Measurements from ENCODE around the gene BFSP2. TPM values are rescaled to one million over a fixed set of nuclear protein-coding genes. Genes with fewer than 3 reads are reported as not detected.
A peak's percentile ranks its signal among the peaks of the same experiment; 100 is the strongest.

BFSP2 gene
- total RNA-seq, 1 experiment from 2014 or later, result not detected

DNA sequence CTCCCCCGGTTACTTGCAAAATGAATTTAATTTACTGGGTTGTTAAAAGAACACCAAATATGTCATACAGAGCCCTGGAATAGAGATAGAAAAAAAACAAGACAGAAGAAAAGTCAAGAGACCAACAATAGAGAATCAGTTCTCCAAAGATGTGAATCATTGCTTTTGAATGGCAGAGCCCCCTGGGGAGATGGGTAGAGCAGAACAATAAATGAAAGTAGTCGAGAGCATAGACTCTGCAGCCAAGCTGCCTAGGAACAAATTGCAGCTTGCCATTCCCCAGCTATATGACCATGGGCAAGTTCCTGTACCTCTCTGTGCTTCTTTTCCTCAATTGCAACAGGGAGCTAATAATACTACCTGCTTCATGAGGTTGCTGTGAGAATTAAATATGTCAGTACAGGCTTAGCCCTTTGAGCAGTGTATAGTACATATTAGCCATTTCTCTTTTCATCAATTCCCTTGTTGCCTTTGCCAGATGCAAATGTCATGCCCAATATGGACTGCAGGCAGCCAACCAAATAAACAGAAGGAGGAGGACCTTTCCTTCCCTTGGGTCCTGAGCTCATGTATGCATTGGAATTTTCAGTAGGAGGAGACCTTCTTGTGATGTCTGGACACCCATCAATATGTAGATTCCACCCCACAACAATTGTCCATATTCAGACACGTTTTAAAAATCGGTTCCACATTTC lies 25.0 kb upstream of the BFSP2 start:
- no peak overlapping the region for H3K27ac ChIP-seq
- H3K36me3 ChIP-seq, result no peaks in the 10 kb centered on the region
- no peak for DNase-seq (ENCODE audit: low read depth in 1 of 2, low spot score in 2 of 2)
- no peaks in the 10 kb centered on the region for H3K27me3 ChIP-seq (replicated peaks)
- H3K9me3 ChIP-seq (replicated peaks), result no peaks in the 10 kb centered on the region
- H3K4me1 ChIP-seq (replicated peaks), result peaks cover 4% of the 10 kb centered on the region
- no peak overlapping the region for H3K4me3 ChIP-seq

- Histone ChIP-seq H3K36me3 (no peaks in the 10 kb centered on the region), H3K4me3 (no peak overlapping the region), H3K9me3 (replicated peaks) (no peaks in the 10 kb centered on the region), H3K4me1 (replicated peaks) (peaks cover 4% of the 10 kb centered on the region), H3K27ac (no peak overlapping the region), H3K27me3 (replicated peaks) (no peaks in the 10 kb centered on the region)
- no peak for DNase-seq (ENCODE audit: low read depth in 1 of 2, low spot score in 2 of 2)
Observed at GRCh38 chr3:133375403-133375745, 24.5 kb upstream of the BFSP2 start.

- Histone ChIP-seq H3K4me3 (no peak overlapping the region), H3K27ac (no peak overlapping the region), H3K27me3 (replicated peaks) (no peaks in the 10 kb centered on the region), H3K4me1 (replicated peaks) (peaks cover 4% of the 10 kb centered on the region), H3K36me3 (no peaks in the 10 kb centered on the region), H3K9me3 (replicated peaks) (no peaks in the 10 kb centered on the region)
- DNase-seq (ENCODE audit: low read depth in 1 of 2, low spot score in 2 of 2), result no peak
Observed at GRCh38 chr3:133376810-133377209, 23.0 kb upstream of the BFSP2 start.

GRCh38 chr3:133377396-133377795 lies 22.5 kb upstream of the BFSP2 start:
- no peak for DNase-seq (ENCODE audit: low read depth in 1 of 2, low spot score in 2 of 2)
- Histone ChIP-seq H3K27ac (no peak overlapping the region), H3K4me3 (no peak overlapping the region), H3K4me1 (replicated peaks) (peaks cover 4% of the 10 kb centered on the region), H3K9me3 (replicated peaks) (no peaks in the 10 kb centered on the region), H3K36me3 (no peaks in the 10 kb centered on the region), H3K27me3 (replicated peaks) (no peaks in the 10 kb centered on the region)

GRCh38 chr3:133379926-133380325 lies 19.9 kb upstream of the BFSP2 start:
- no peaks in the 10 kb centered on the region for H3K9me3 ChIP-seq (replicated peaks)
- H3K27ac ChIP-seq, result no peak overlapping the region
- DNase-seq (ENCODE audit: low read depth in 1 of 2, low spot score in 2 of 2), result no peak
- peaks cover 2% of the 10 kb centered on the region for H3K4me1 ChIP-seq (replicated peaks)
- H3K36me3 ChIP-seq, result peaks cover 8% of the 10 kb centered on the region
- no peaks in the 10 kb centered on the region for H3K27me3 ChIP-seq (replicated peaks)
- no peak overlapping the region for H3K4me3 ChIP-seq

- Histone ChIP-seq H3K4me1 (replicated peaks) (no peaks in the 10 kb centered on the region), H3K36me3 (peaks cover 8% of the 10 kb centered on the region), H3K27me3 (replicated peaks) (no peaks in the 10 kb centered on the region), H3K9me3 (replicated peaks) (no peaks in the 10 kb centered on the region), H3K27ac (no peak overlapping the region), H3K4me3 (no peak overlapping the region)
- DNase-seq (ENCODE audit: low read depth in 1 of 2, low spot score in 2 of 2), result no peak
Observed at GRCh38 chr3:133380481-133381225, 19.2 kb upstream of the BFSP2 start.

DNA sequence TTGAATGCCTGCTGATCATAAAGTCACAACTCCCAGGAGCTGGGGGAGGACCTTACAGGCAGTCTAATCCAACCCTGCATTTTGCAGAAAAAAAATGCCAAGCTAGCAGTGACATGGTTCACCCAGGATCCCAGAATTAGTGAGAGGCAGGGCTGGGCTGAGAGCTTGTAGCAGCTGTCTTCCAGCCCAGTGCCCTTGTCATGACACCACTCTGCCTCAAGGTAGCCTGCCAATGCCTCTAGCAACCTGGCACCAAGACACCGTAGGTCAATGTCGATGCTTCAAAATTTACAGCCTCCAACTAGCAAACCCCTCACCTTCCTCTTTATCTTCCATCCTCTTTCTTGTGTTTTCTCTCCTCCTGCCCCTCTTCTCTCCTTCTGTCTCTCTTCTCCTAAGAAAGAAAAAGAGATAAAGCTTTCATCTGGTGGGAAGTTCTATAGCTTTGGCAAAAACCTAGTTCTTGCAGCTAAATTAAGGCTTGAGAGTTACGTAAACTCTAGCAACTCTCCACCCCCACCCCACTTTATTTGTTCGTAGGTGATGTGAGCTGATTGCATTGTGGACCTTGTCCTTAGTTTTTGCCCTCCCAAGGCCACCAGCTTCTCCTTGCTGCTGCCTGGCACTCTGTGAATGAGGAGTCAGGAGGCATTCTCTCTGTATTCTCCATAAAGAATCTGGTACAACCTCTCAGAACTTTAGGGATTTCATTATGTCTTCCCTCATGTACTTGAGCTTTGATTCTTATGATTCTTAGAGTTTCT lies 18.3 kb upstream of the BFSP2 start:
- Histone ChIP-seq H3K4me1 (replicated peaks) (no peaks in the 10 kb centered on the region), H3K36me3 (peaks cover 8% of the 10 kb centered on the region), H3K27ac (no peak overlapping the region), H3K4me3 (no peak overlapping the region), H3K9me3 (replicated peaks) (no peaks in the 10 kb centered on the region), H3K27me3 (replicated peaks) (no peaks in the 10 kb centered on the region)
- no peak for DNase-seq (ENCODE audit: low read depth in 1 of 2, low spot score in 2 of 2)

- no peak for DNase-seq (ENCODE audit: low read depth in 1 of 2, low spot score in 2 of 2)
- peaks cover 8% of the 10 kb centered on the region for H3K36me3 ChIP-seq
- no peaks in the 10 kb centered on the region for H3K9me3 ChIP-seq (replicated peaks)
- H3K4me3 ChIP-seq, result no peak overlapping the region
- H3K4me1 ChIP-seq (replicated peaks), result no peaks in the 10 kb centered on the region
- H3K27me3 ChIP-seq (replicated peaks), result no peaks in the 10 kb centered on the region
- no peak overlapping the region for H3K27ac ChIP-seq
Observed at GRCh38 chr3:133383175-133383574, 16.7 kb upstream of the BFSP2 start.

GRCh38 chr3:133383741-133384140 lies 16.1 kb upstream of the BFSP2 start:
- peaks cover 8% of the 10 kb centered on the region for H3K36me3 ChIP-seq
- H3K4me1 ChIP-seq (replicated peaks), result no peaks in the 10 kb centered on the region
- no peak for DNase-seq (ENCODE audit: low read depth in 1 of 2, low spot score in 2 of 2)
- H3K4me3 ChIP-seq, result no peak overlapping the region
- H3K9me3 ChIP-seq (replicated peaks), result no peaks in the 10 kb centered on the region
- no peaks in the 10 kb centered on the region for H3K27me3 ChIP-seq (replicated peaks)
- no peak overlapping the region for H3K27ac ChIP-seq

- no peaks in the 10 kb centered on the region for H3K9me3 ChIP-seq (replicated peaks)
- H3K27ac ChIP-seq, result no peak overlapping the region
- H3K36me3 ChIP-seq, result peaks cover 8% of the 10 kb centered on the region
- peak in 1 of 2 experiments; percentile 6 for DNase-seq (ENCODE audit: low read depth in 1 of 2, low spot score in 2 of 2)
- no peaks in the 10 kb centered on the region for H3K27me3 ChIP-seq (replicated peaks)
- H3K4me1 ChIP-seq (replicated peaks), result no peaks in the 10 kb centered on the region
- H3K4me3 ChIP-seq, result no peak overlapping the region
Observed at GRCh38 chr3:133384331-133385027, 15.4 kb upstream of the BFSP2 start.

DNA sequence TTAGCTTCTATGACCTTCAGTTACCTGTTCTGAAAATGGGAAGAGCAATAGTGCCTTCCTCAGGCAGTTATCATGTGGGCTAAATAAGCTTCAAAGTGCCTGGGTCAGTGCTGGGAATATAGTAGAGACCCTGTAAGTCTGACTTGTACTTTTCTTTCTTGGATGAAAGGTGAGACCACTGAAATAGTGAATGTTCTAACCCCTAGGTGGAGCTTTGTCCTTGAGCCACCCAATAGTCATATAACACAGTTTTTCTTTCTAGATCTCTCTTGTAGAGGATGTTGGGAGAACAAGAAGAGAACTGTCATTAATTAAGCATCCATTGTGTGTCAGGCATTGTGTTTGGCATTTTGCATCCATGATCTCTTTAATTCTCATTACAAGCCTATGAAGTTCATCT lies 13.0 kb upstream of the BFSP2 start:
- Histone ChIP-seq H3K4me3 (no peak overlapping the region), H3K4me1 (replicated peaks) (no peaks in the 10 kb centered on the region), H3K36me3 (peaks cover 8% of the 10 kb centered on the region), H3K27me3 (replicated peaks) (no peaks in the 10 kb centered on the region), H3K27ac (no peak overlapping the region), H3K9me3 (replicated peaks) (no peaks in the 10 kb centered on the region)
- DNase-seq (ENCODE audit: low read depth in 1 of 2, low spot score in 2 of 2), result no peak

DNA sequence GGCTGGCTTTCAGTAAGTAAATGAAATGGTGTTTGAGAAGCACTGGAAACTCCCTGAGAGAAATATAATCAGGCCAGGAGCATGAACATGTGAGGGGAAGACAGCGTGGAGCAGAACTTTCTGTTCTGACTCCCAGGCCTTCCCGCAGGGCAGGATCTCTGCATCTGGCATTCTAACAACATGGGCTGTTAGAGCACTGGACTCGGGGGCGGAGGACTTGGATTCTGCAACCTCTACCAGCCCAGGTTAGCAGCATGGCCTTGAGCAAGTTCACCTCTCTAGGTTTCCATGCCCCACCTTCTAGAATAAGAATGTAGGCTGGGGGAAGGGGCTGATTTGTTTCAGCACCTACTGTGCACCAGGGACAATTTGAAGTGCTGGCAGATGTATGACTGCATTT lies 12.5 kb upstream of the BFSP2 start:
- H3K36me3 ChIP-seq, result peaks cover 8% of the 10 kb centered on the region
- H3K4me1 ChIP-seq (replicated peaks), result no peaks in the 10 kb centered on the region
- H3K9me3 ChIP-seq (replicated peaks), result no peaks in the 10 kb centered on the region
- no peak overlapping the region for H3K4me3 ChIP-seq
- no peak for DNase-seq (ENCODE audit: low read depth in 1 of 2, low spot score in 2 of 2)
- H3K27me3 ChIP-seq (replicated peaks), result no peaks in the 10 kb centered on the region
- H3K27ac ChIP-seq, result no peak overlapping the region

GRCh38 chr3:133388696-133389395 lies 11.0 kb upstream of the BFSP2 start:
- Histone ChIP-seq H3K9me3 (replicated peaks) (no peaks in the 10 kb centered on the region; the same call in 1 of the 2 replicates), H3K27ac (no peak overlapping the region), H3K4me3 (no peak overlapping the region), H3K27me3 (replicated peaks) (no peaks in the 10 kb centered on the region), H3K4me1 (replicated peaks) (0 out of 2 replicates have a peak, but pooled peaks cover 5% of the 10 kb centered on the region), H3K36me3 (peaks cover 8% of the 10 kb centered on the region)
- no peak for DNase-seq (ENCODE audit: low read depth in 1 of 2, low spot score in 2 of 2)
